ENCODE data around the gene TBCB. TPM values are rescaled to one million over a fixed set of nuclear protein-coding genes. Genes with fewer than 3 reads are reported as not detected.
A peak's percentile ranks its signal among the peaks of the same experiment; 100 is the strongest.

TBCB gene
- total and polyA plus RNA-seq, 3 experiments from 2014 or later: 135 to 261 (median 137) TPM

DNA sequence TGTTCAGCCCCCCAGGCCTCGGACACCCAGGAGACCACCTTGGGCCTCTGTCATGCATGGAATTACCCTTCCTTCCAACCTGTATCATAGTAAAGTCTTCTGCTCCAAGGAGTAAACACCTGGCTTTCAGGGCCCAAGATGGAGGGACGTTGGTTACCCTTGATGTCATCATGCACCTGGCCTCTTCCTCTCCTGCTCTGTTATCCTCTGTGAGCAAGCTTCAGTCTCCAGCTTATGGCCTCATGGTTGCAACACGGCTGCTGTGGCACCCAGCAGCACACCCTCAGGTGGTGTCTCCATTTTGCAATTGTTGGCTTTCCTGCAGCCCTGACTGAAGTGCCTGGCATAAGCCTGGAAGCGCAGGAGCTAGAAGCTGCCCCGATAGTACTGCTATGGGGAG lies 8.3 kb upstream of the TBCB start:
- ChIA-PET POLR2A (no interaction called here), CTCF (interaction anchor here (1.5 kb wide), 1 partner anchor 45 kb away, joined by 3 read pairs; no protein-coding TSS in a partner anchor)

DNA sequence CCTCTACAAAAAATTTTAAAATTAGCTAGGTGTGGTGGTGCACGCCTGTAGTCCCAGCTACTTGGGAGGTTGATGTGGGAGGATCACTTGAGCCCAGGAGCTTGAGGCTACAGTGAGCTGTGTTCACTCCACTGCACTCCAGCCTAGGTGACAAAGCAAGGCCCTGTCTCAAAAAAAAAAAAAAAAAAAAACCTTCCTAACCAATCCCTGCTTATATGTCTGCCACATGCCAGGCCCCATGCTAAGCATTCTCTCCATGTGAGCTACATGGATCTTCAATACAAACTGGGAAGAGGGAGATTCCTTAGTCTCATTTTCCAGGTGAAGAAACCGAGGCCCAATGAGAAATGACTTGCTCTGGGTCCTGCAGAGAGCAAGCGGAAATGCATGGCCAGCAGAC lies 6.6 kb upstream of the TBCB start:
- H3K4me1 ChIP-seq (ENCODE audit: insufficient read depth, low read length): peaks cover 5% of the 10 kb centered on the region
- CTCF ChIA-PET: no interaction called here
- no peaks in the 10 kb centered on the region for H3K27me3 ChIP-seq (ENCODE audit: insufficient read depth, low read length, poor library complexity, severe bottlenecking)
- no peaks in the 10 kb centered on the region for H3K9me3 ChIP-seq (ENCODE audit: low read length)
- Mint-ChIP-seq H3K27ac (peak overlapping the region in 1 of 8 donors; percentile 84), H3K4me3 (no peak overlapping the region), H3K4me1 (peaks cover 6 to 10% (median 10%) of the 10 kb centered on the region in 3 donors), H3K9me3 (no peaks in the 10 kb centered on the region), H3K27me3 (no peaks in the 10 kb centered on the region), H3K36me3 (peaks cover 4 to 38% (median 5%) of the 10 kb centered on the region in 3 donors)
- no peak overlapping the region for H3K27ac ChIP-seq (ENCODE audit: low read depth, low read length)
- peaks cover 4% of the 10 kb centered on the region for H3K36me3 ChIP-seq (ENCODE audit: insufficient read depth, low read length)
- DNase-seq: no peak
- no peak overlapping the region for H3K4me3 ChIP-seq (ENCODE audit: low read length)
- POLR2A ChIA-PET: no interaction called here

More for the DNA sequence above, 8.3 kb upstream of the TBCB start:
- no peaks in the 10 kb centered on the region for H3K9me3 Mint-ChIP-seq
- no peak overlapping the region for H3K27ac ChIP-seq (ENCODE audit: low read depth, low read length)
- H3K4me1 ChIP-seq (ENCODE audit: insufficient read depth, low read length): no peaks in the 10 kb centered on the region
- H3K9me3 ChIP-seq (ENCODE audit: low read length): no peaks in the 10 kb centered on the region
- no peak for DNase-seq
- H3K27me3 Mint-ChIP-seq: no peaks in the 10 kb centered on the region
- H3K36me3 Mint-ChIP-seq: peaks cover 0 to 22% (median 0%) of the 10 kb centered on the region in 3 donors
- no peak overlapping the region for H3K27ac Mint-ChIP-seq
- no peak overlapping the region for H3K4me3 ChIP-seq (ENCODE audit: low read length)
- no peaks in the 10 kb centered on the region for H3K36me3 ChIP-seq (ENCODE audit: insufficient read depth, low read length)
- no peaks in the 10 kb centered on the region for H3K4me1 Mint-ChIP-seq
- no peak overlapping the region for H3K4me3 Mint-ChIP-seq
- H3K27me3 ChIP-seq (ENCODE audit: insufficient read depth, low read length, poor library complexity, severe bottlenecking): no peaks in the 10 kb centered on the region

DNA sequence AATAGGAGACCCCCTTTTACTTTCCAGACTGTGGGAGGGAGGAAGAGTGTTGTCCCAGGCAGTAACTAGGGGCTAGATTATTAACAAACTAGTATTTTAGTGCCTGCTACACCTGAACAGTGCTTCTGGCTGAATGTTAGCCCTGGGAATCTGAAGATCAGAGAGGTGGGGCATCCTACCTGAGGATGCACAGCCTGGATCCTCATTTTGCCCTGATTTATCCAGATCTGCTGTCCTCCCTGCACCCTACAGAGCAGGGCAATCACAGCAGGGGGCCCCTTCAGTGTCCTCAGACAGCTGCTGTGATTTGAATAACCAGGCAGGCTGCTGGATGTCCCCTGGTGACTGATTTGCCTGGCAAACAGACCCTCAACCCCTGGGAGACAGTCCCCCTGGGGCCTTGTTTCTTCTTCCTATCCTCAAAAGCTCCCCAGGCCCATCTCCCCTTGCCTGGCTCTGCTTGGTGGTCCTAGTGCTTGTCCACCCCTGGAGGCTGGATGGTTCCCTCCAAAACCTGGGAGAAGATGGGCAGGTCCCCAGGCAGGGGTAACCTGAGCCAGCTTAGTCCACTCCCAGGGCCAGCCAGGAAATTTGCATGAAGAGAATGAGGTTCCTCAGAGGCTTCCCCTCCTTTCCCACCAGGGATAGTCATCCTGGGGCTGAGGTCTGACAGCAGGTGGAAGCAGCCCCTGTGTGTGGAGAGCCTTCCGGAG lies 4.6 kb upstream of the TBCB start, which contains the start of gene OVOL3:
OVOL3 (plus strand) TSS at position 657 of the 713 bp plus-strand sequence. CDS start 60 bp downstream, outside the sequence.
- peaks cover 19 to 28% (median 25%) of the 10 kb centered on the region in 3 donors for H3K4me1 Mint-ChIP-seq
- Histone ChIP-seq H3K9me3 (ENCODE audit: low read length) (no peaks in the 10 kb centered on the region), H3K27me3 (ENCODE audit: insufficient read depth, low read length, poor library complexity, severe bottlenecking) (no peaks in the 10 kb centered on the region), H3K36me3 (ENCODE audit: insufficient read depth, low read length) (peaks cover 4% of the 10 kb centered on the region), H3K27ac (ENCODE audit: low read depth, low read length) (no peak within 1 kb of the TSS), H3K4me3 (ENCODE audit: low read length) (no peak within 1 kb of the TSS), H3K4me1 (ENCODE audit: insufficient read depth, low read length) (peaks cover 14% of the 10 kb centered on the region)
- peaks cover 4 to 51% (median 5%) of the 10 kb centered on the region in 3 donors for H3K36me3 Mint-ChIP-seq
- H3K9me3 Mint-ChIP-seq: peaks cover 0 to 3% (median 0%) of the 10 kb centered on the region in 5 donors
- ChIA-PET POLR2A (no interaction called here), CTCF (no interaction called here)
- no peak for DNase-seq
- H3K4me3 Mint-ChIP-seq: peak within 1 kb of the TSS in 4 of 7 donors; percentile 5 to 66 (median 42)
- peak within 1 kb of the TSS in 2 of 8 donors; percentile 82 to 91 for H3K27ac Mint-ChIP-seq
- H3K27me3 Mint-ChIP-seq: peaks cover 0 to 5% of the 10 kb centered on the region in 2 donors

DNA sequence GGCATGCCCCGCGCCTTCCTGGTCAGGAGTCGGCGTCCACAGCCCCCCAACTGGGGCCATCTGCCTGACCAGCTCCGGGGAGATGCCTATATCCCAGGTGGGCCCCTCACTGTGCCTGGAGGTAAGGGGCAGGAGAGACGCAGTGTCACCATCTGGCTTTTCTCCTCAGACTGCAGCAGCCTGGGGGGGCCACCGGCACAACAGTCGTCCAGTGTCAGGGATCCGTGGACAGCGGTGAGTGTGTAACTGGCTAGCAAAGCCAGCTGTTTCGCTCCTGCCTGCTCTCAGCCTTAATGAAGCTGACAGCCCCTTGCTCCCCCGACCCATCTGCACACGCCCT lies 4.1 kb upstream of the TBCB start:
- no peak overlapping the region for H3K4me3 ChIP-seq (ENCODE audit: low read length)
- POLR2A ChIA-PET: no interaction called here
- H3K27ac Mint-ChIP-seq: peak overlapping the region in 1 of 8 donors; percentile 82
- H3K27ac ChIP-seq (ENCODE audit: low read depth, low read length): no peak overlapping the region
- peaks cover 19% of the 10 kb centered on the region for H3K4me1 ChIP-seq (ENCODE audit: insufficient read depth, low read length)
- H3K9me3 ChIP-seq (ENCODE audit: low read length): no peaks in the 10 kb centered on the region
- H3K27me3 ChIP-seq (ENCODE audit: insufficient read depth, low read length, poor library complexity, severe bottlenecking): no peaks in the 10 kb centered on the region
- peaks cover 4% of the 10 kb centered on the region for H3K36me3 ChIP-seq (ENCODE audit: insufficient read depth, low read length)
- peaks cover 0 to 5% of the 10 kb centered on the region in 2 donors for H3K27me3 Mint-ChIP-seq
- peaks cover 0 to 3% (median 0%) of the 10 kb centered on the region in 5 donors for H3K9me3 Mint-ChIP-seq
- no peak overlapping the region for H3K4me3 Mint-ChIP-seq
- H3K36me3 Mint-ChIP-seq: peaks cover 5 to 53% (median 5%) of the 10 kb centered on the region in 3 donors
- CTCF ChIA-PET: no interaction called here
- H3K4me1 Mint-ChIP-seq: peaks cover 23 to 32% (median 30%) of the 10 kb centered on the region in 3 donors
- no peak for DNase-seq

DNA sequence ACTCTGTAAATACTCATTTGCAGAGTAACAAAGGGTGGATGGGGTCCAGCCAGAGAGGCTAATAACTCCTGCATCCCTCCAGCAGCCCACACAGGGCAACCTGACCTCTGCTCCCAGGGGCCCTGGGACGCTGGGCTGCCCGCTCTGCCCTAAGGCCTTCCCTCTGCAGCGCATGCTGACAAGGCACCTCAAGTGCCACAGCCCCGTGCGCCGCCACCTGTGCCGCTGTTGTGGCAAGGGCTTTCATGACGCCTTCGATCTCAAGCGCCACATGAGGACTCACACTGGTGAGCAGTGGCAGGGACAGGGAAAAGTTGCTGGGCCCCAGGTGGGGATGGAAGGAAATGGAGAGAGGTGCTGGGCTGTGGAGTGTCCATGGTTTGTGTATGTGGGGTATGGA lies 2.6 kb upstream of the TBCB start:
- peaks cover 0 to 3% (median 0%) of the 10 kb centered on the region in 5 donors for H3K9me3 Mint-ChIP-seq
- Histone ChIP-seq H3K27ac (ENCODE audit: low read depth, low read length) (no peak overlapping the region), H3K27me3 (ENCODE audit: insufficient read depth, low read length, poor library complexity, severe bottlenecking) (no peaks in the 10 kb centered on the region), H3K36me3 (ENCODE audit: insufficient read depth, low read length) (peaks cover 4% of the 10 kb centered on the region), H3K4me3 (ENCODE audit: low read length) (no peak overlapping the region), H3K9me3 (ENCODE audit: low read length) (no peaks in the 10 kb centered on the region), H3K4me1 (ENCODE audit: insufficient read depth, low read length) (peaks cover 29% of the 10 kb centered on the region)
- ChIA-PET CTCF (no interaction called here), POLR2A (no interaction called here)
- H3K4me3 Mint-ChIP-seq: peak overlapping the region; percentile 59 to 89 (median 81)
- peaks cover 5 to 56% (median 8%) of the 10 kb centered on the region in 3 donors for H3K36me3 Mint-ChIP-seq
- H3K27me3 Mint-ChIP-seq: peaks cover 0 to 5% of the 10 kb centered on the region in 2 donors
- H3K4me1 Mint-ChIP-seq: peaks cover 30 to 43% (median 41%) of the 10 kb centered on the region in 3 donors
- DNase-seq: no peak
- peak overlapping the region in 7 of 8 donors; percentile 20 to 82 (median 59) for H3K27ac Mint-ChIP-seq

DNA sequence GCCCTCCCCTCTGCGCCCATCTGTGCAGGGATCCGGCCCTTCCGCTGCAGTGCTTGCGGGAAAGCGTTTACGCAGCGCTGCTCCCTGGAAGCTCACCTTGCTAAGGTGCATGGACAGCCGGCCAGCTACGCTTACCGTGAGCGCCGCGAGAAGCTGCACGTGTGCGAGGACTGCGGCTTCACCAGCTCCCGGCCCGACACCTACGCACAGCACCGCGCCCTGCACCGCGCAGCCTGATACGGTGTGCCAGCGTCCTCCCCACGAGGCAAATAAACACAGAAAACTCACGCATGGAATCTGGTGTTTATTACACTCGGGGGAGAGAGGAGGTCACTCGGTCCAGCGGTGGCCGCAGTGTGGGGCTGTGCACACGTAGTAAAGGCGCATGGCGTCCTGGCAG lies 1.8 kb upstream of the TBCB start:
- H3K36me3 ChIP-seq (ENCODE audit: insufficient read depth, low read length): peaks cover 7% of the 10 kb centered on the region
- H3K27ac Mint-ChIP-seq: peak overlapping the region in 7 of 8 donors; percentile 81 to 99 (median 96)
- peaks cover 0 to 3% (median 0%) of the 10 kb centered on the region in 5 donors for H3K9me3 Mint-ChIP-seq
- H3K27ac ChIP-seq (ENCODE audit: low read depth, low read length): peak overlapping the region; percentile 95
- H3K4me3 Mint-ChIP-seq: peak overlapping the region; percentile 82 to 94 (median 90)
- peak overlapping the region; percentile 99 for H3K4me3 ChIP-seq (ENCODE audit: low read length)
- ChIA-PET CTCF (interaction anchor here (3.7 kb wide), 1 partner anchor 14 kb away, joined by 22 read pairs; no protein-coding TSS in a partner anchor), POLR2A (no interaction called here)
- H3K27me3 ChIP-seq (ENCODE audit: insufficient read depth, low read length, poor library complexity, severe bottlenecking): no peaks in the 10 kb centered on the region
- H3K4me1 Mint-ChIP-seq: peaks cover 33 to 48% (median 47%) of the 10 kb centered on the region in 3 donors
- H3K9me3 ChIP-seq (ENCODE audit: low read length): no peaks in the 10 kb centered on the region
- peaks cover 0 to 5% of the 10 kb centered on the region in 2 donors for H3K27me3 Mint-ChIP-seq
- peak in 1 of 5 donors; percentile 48 for DNase-seq
- H3K4me1 ChIP-seq (ENCODE audit: insufficient read depth, low read length): peaks cover 29% of the 10 kb centered on the region
- H3K36me3 Mint-ChIP-seq: peaks cover 5 to 60% (median 11%) of the 10 kb centered on the region in 3 donors

DNA sequence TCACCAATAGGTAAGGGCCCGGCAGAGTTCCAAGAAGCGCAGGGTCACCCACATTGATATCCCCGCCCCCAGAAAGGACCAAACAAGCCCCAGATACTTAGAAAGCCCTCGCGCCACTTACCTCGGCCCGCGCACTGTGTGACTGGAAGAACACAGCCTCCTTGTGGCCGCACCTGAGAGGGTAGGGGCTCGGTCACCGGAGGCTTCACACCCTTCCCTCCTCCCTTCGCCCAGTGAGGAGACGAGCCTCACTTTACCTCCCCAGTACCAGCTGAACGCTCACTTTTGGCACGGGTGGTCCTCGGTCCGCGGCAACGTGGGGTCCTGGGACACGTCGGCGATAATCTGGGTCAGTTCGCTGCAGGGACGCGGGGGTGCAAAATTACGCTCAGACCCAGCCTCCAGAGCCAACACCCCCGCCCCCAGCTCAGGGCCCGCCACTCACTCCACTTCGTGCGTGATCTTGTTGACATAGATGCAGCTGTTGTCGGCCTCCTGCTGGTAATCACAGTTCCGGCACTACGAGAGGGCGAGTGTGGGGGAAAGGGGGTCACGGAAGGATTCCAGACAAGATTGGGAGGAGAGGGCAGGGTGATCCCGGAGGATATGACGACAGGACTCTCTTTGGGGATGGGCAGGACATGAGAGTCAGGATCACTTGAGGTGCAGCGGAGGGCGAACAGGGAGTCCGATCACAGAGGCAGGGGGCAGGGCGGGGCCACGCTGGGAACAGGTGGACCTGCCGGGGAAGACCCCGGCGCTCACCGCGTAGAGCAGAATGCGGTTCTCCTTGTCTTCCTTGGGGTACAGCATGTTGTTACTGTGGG lies 1.2 kb upstream of the TBCB start:
- no peaks in the 10 kb centered on the region for H3K27me3 ChIP-seq (ENCODE audit: insufficient read depth, low read length, poor library complexity, severe bottlenecking)
- Mint-ChIP-seq H3K36me3 (peaks cover 5 to 62% (median 12%) of the 10 kb centered on the region in 3 donors), H3K4me1 (peaks cover 33 to 52% (median 47%) of the 10 kb centered on the region in 3 donors), H3K27ac (peak overlapping the region; percentile 91 to 99 (median 97)), H3K9me3 (peaks cover 0 to 3% (median 0%) of the 10 kb centered on the region in 5 donors), H3K4me3 (peak overlapping the region; percentile 82 to 94 (median 90)), H3K27me3 (peaks cover 0 to 5% of the 10 kb centered on the region in 2 donors)
- H3K27ac ChIP-seq (ENCODE audit: low read depth, low read length): peak overlapping the region; percentile 95
- peaks cover 29% of the 10 kb centered on the region for H3K4me1 ChIP-seq (ENCODE audit: insufficient read depth, low read length)
- H3K4me3 ChIP-seq (ENCODE audit: low read length): peak overlapping the region; percentile 99
- CTCF ChIA-PET: interaction anchor here (1.2 to 3.7 kb wide), 4 partner anchors 13 to 161 kb away, joined by 3 to 22 read pairs (median 4); no protein-coding TSS in a partner anchor
- DNase-seq: peak in 2 of 5 donors; percentile 15 to 22
- H3K36me3 ChIP-seq (ENCODE audit: insufficient read depth, low read length): peaks cover 13% of the 10 kb centered on the region
- POLR2A ChIA-PET: interaction anchor here (1.3 to 2.5 kb wide), 4 partner anchors 14 to 100 kb away, joined by 5 to 11 read pairs (median 8); partner anchors contain the start of genes CAPNS1, ZNF146 and ZNF565
- no peaks in the 10 kb centered on the region for H3K9me3 ChIP-seq (ENCODE audit: low read length)
